H1 (cell line): Measurements from ENCODE around the gene ATXN2L. TPM values are rescaled to one million over a fixed set of nuclear protein-coding genes. Genes with fewer than 3 reads are reported as not detected.

ENCODE experiments used
- CTCF ChIA-PET: fragments of 300-600 bp; sonication (Branson Sonifier 250); formaldehyde crosslinking; loops from one replicate; lab custom pipeline; 2021; ENCODE audit not compliant: partially characterized antibody; lab: Charles Lee
- POLR2A ChIA-PET: fragments of 300-600 bp; sonication (Branson Sonifier 250); formaldehyde crosslinking; loops from one replicate; lab custom pipeline; 2021; ENCODE audit warnings: inconsistent platforms; ENCODE audit not compliant: partially characterized antibody; lab: Charles Lee
- DNase-seq, 2 experiments: peaks; one replicate each; pipeline versions ENCODE4 v3.0.0 to v3.0.0-alpha.2; 2010 to 2022; ENCODE audit warnings: low spot score in 2 of 2, low read depth in 1 of 2, mixed read lengths in 1 of 2
- FAIRE-seq: peaks from 2 replicates; lab custom pipeline; 2011; peaks lifted over from hg19 to GRCh38; lab: Jason Lieb, UNC
- H2AFZ ChIP-seq: 2 replicates; pipeline ENCODE4 v1.8.1; 2012; ENCODE audit warnings: low read length, inconsistent platforms
- H2AK5ac ChIP-seq: 2 replicates; pipeline ENCODE4 v1.6.1; 2013; ENCODE audit warnings: low read depth, low read length
- H2BK120ac ChIP-seq: replicated peaks from 2 replicates; pipeline ENCODE3; 2013; ENCODE audit warnings: low read depth, low read length, inconsistent platforms
- H2BK12ac ChIP-seq: 2 replicates; pipeline ENCODE4 v1.6.1; 2013; ENCODE audit warnings: low read depth, low read length
- H2BK15ac ChIP-seq: 2 replicates; pipeline ENCODE4 v1.6.1; 2013; ENCODE audit warnings: low read length
- H2BK20ac ChIP-seq: 2 replicates; pipeline ENCODE4 v1.6.1; 2013; ENCODE audit warnings: low read length
- H2BK5ac ChIP-seq: 2 replicates; pipeline ENCODE4 v1.6.1; 2013; ENCODE audit warnings: low read depth, low read length
- H3K14ac ChIP-seq: 2 replicates; pipeline ENCODE4 v1.6.1; 2013; ENCODE audit warnings: inconsistent platforms; ENCODE audit not compliant: insufficient read length
- H3K18ac ChIP-seq: 2 replicates; pipeline ENCODE4 v1.6.1; 2013; ENCODE audit warnings: low read length; ENCODE audit errors: extremely low read depth
- H3K23ac ChIP-seq: 2 replicates; pipeline ENCODE4 v1.6.1; 2013; ENCODE audit warnings: inconsistent platforms; ENCODE audit not compliant: insufficient read length
- H3K23me2 ChIP-seq: 2 replicates; pipeline ENCODE4 v1.6.1; 2013; ENCODE audit warnings: low read depth, low read length
- H3K27ac ChIP-seq: 2 replicates; pipeline ENCODE4 v1.6.1; 2011; ENCODE audit warnings: low read depth, low read length, inconsistent platforms
- H3K27me3 ChIP-seq, 4 experiments: replicated peaks in 1 of 4; 1 replicate in 1 of 4; 2 replicates in 3 of 4; pipeline versions ENCODE4 v1.6.1 to v1.8.1; 2011 to 2013; ENCODE audit warnings: low read length in 3 of 4, mild to moderate bottlenecking in 3 of 4, inconsistent platforms in 2 of 4, mixed read lengths in 2 of 4, moderate library complexity in 1 of 4; ENCODE audit not compliant: control insufficient read depth in 3 of 4, insufficient read depth in 3 of 4; ENCODE audit errors: extremely low read depth in 1 of 4
- H3K36me3 ChIP-seq, 4 experiments: 2 replicates each; pipeline versions ENCODE4 v1.6.1 to v1.8.1; 2011 to 2013; ENCODE audit warnings: mild to moderate bottlenecking in 4 of 4, low read length in 3 of 4, moderate library complexity in 2 of 4, control low read depth in 1 of 4, inconsistent platforms in 1 of 4; ENCODE audit not compliant: insufficient read depth in 4 of 4, control insufficient read depth in 2 of 4
- H3K4ac ChIP-seq: replicated peaks from 2 replicates; pipeline ENCODE3; 2013; ENCODE audit warnings: low read length, low read depth, mixed read lengths, inconsistent platforms; ENCODE audit not compliant: insufficient read length
- H3K4me1 ChIP-seq, 4 experiments: replicated peaks in 1 of 4; 1 replicate in 1 of 4; 2 replicates in 3 of 4; pipeline versions ENCODE4 v1.6.1 to v1.8.1; 2011 to 2013; ENCODE audit warnings: low read length in 3 of 4, inconsistent platforms in 2 of 4, mixed read lengths in 1 of 4; ENCODE audit not compliant: insufficient read depth in 4 of 4, control insufficient read depth in 3 of 4
- H3K4me2 ChIP-seq, 2 experiments: 2 replicates each; pipeline versions ENCODE4 v1.6.1 to v1.8.1; 2011 to 2013; ENCODE audit warnings: low read depth in 2 of 2, low read length in 2 of 2, control low read depth in 1 of 2, inconsistent platforms in 1 of 2, mild to moderate bottlenecking in 1 of 2; ENCODE audit not compliant: insufficient read depth in 1 of 2
- H3K4me3 ChIP-seq, 4 experiments: fragments of 200-600, 300-600 bp in 1 of 4; sonication (generic), shearing (Covaris generic), sonication (Bioruptor Twin) in 1 of 4; 2 replicates each; pipeline versions ENCODE4 v1.5.1 to v1.8.1; 2011 to 2016; ENCODE audit warnings: low read length in 4 of 4, low read depth in 3 of 4, control low read depth in 2 of 4, inconsistent platforms in 2 of 4, mild to moderate bottlenecking in 2 of 4, mixed read lengths in 1 of 4, moderate library complexity in 1 of 4; ENCODE audit not compliant: insufficient read depth in 2 of 4; ENCODE audit errors: extremely low read depth in 1 of 4
- H3K56ac ChIP-seq: replicated peaks from 2 replicates; pipeline ENCODE3; 2013; ENCODE audit warnings: low read depth, mild to moderate bottlenecking, mixed read lengths, low read length, inconsistent platforms; ENCODE audit not compliant: insufficient read length
- H3K79me1 ChIP-seq: 2 replicates; pipeline ENCODE4 v1.6.1; 2013; ENCODE audit warnings: low read depth, low read length, control low read depth
- H3K79me2 ChIP-seq, 2 experiments: 2 replicates each; pipeline versions ENCODE4 v1.6.1 to v1.8.1; 2012 to 2013; ENCODE audit warnings: low read length in 2 of 2, mild to moderate bottlenecking in 2 of 2, inconsistent platforms in 1 of 2; ENCODE audit not compliant: insufficient read depth in 2 of 2, control insufficient read depth in 1 of 2
- H3K9ac ChIP-seq, 4 experiments: replicated peaks in 1 of 4; 1 replicate in 1 of 4; 2 replicates in 3 of 4; pipeline versions ENCODE4 v1.6.1 to v1.8.1; 2011 to 2013; ENCODE audit warnings: low read depth in 3 of 4, low read length in 3 of 4, control low read depth in 2 of 4, mild to moderate bottlenecking in 2 of 4, moderate library complexity in 2 of 4, inconsistent platforms in 1 of 4; ENCODE audit errors: extremely low read depth in 1 of 4
- H3K9me3 ChIP-seq, 2 experiments: 2 replicates each; pipeline versions ENCODE4 v1.6.1 to v1.8.1; 2012 to 2013; ENCODE audit warnings: mild to moderate bottlenecking in 2 of 2, moderate library complexity in 2 of 2, control low read depth in 1 of 2, inconsistent platforms in 1 of 2, low read depth in 1 of 2, low read length in 1 of 2, mixed read lengths in 1 of 2; ENCODE audit not compliant: insufficient read depth in 2 of 2
- H4K20me1 ChIP-seq, 2 experiments: replicated peaks in 1 of 2; 2 replicates each; pipeline versions ENCODE3 to v1.8.1; 2011 to 2013; ENCODE audit warnings: inconsistent platforms in 2 of 2, low read length in 2 of 2, mild to moderate bottlenecking in 1 of 2; ENCODE audit not compliant: insufficient read depth in 2 of 2, control insufficient read depth in 1 of 2
- H4K5ac ChIP-seq: 2 replicates; pipeline ENCODE4 v1.6.1; 2013; ENCODE audit warnings: low read length, low read depth, mixed read lengths, inconsistent platforms; ENCODE audit not compliant: insufficient read length
- H4K8ac ChIP-seq: 2 replicates; pipeline ENCODE4 v1.8.0; 2013; ENCODE audit warnings: mild to moderate bottlenecking, moderate library complexity, low read length, inconsistent platforms; ENCODE audit not compliant: insufficient read depth; ENCODE audit errors: extremely low read depth
- H4K91ac ChIP-seq: replicated peaks from 2 replicates; pipeline ENCODE3; 2013; ENCODE audit warnings: low read length, mixed read lengths, inconsistent platforms; ENCODE audit not compliant: insufficient read length
- GTF2F1 ChIP-seq: IDR thresholded peaks from 2 replicates; pipeline ENCODE4 v1.6.1; 2012; ENCODE audit warnings: low read depth, low read length, improper control_type of control experiment, borderline replicate concordance
- HDAC2 ChIP-seq, 2 experiments: fragments of 300-600 bp in 1 of 2; sonication (generic) in 1 of 2; IDR thresholded peaks; 2 replicates each; pipeline ENCODE4 v1.6.1; 2011 to 2012; ENCODE audit warnings: low read depth in 2 of 2, low read length in 2 of 2, mild to moderate bottlenecking in 2 of 2, moderate library complexity in 2 of 2, borderline replicate concordance in 1 of 2, inconsistent platforms in 1 of 2
- HDAC6 ChIP-seq: IDR thresholded peaks from one replicate; pipeline ENCODE4 v1.7.1; 2012; ENCODE audit warnings: low read depth, mild to moderate bottlenecking, inconsistent platforms, low read length, moderate library complexity
- POLR2AphosphoS5 ChIP-seq: IDR thresholded peaks from 2 replicates; pipeline ENCODE4 v1.6.1; 2011; ENCODE audit warnings: low read depth, low read length
- RFX5 ChIP-seq: IDR thresholded peaks from 2 replicates; pipeline ENCODE4 v1.6.1; 2011; ENCODE audit warnings: low read depth, low read length, improper control_type of control experiment, borderline replicate concordance
- YY1 ChIP-seq: IDR thresholded peaks from 2 replicates; pipeline ENCODE4 v1.6.1; 2011; ENCODE audit warnings: low read depth, mild to moderate bottlenecking, low read length
- WGBS, 2 experiments: shearing (Covaris generic) in 1 of 2; methylation state at CpG; one replicate each; pipeline versions ENCODE4 v1.1.6 to v1.1.7; 2013 to 2015; ENCODE audit warnings: low lambda C conversion rate in 2 of 2, mixed read lengths in 2 of 2, inconsistent platforms in 1 of 2, low coverage in 1 of 2, missing lambda C conversion rate in 1 of 2; ENCODE audit not compliant: insufficient replicate concordance in 2 of 2, insufficient coverage in 1 of 2, insufficient read length in 1 of 2; ENCODE audit errors: extremely low coverage in 1 of 2, missing lambda C conversion rate in 1 of 2; 5-methylcytosine and 5-hydroxymethylcytosine counted together
- polyA plus RNA-seq, 7 experiments: library from polyadenylated mRNA; depleted of rRNA in 3 of 7; stranded (reverse) in 5 of 7; unstranded in 2 of 7; fragments of >200 nt in 5 of 7; fragments of 200-250 nt in 2 of 7; gene quantifications; 1 replicate in 5 of 7; 2 replicates in 1 of 7; 4 replicates in 1 of 7; pipeline versions ENCODE4 v1.2.1 to v1.2.3, GENCODE V29; 2011 to 2013; ENCODE audit warnings: missing spikeins in 2 of 7, mixed read lengths in 2 of 7
- total RNA-seq: library from RNA; stranded (reverse); fragmentation: NEBNext Ultra II Directional; extraction: Animal tissue kit (Norgen Biotek cat#: 25700); gene quantifications from 2 replicates; pipeline ENCODE4 v1.2.1, GENCODE V29; 2021
- TF ChIP-seq, protein P1 (sequence below): IDR thresholded peaks from 2 replicates; pipeline ENCODE4 v1.6.1; 2012; ENCODE audit warnings: inconsistent platforms

Gene ATXN2L
- total and polyA plus RNA-seq, 2 of the 8 experiments (the other 6 are each of a cell fraction or from before 2014, with no cell fraction given) = 79.1 to 227 TPM

DNA sequence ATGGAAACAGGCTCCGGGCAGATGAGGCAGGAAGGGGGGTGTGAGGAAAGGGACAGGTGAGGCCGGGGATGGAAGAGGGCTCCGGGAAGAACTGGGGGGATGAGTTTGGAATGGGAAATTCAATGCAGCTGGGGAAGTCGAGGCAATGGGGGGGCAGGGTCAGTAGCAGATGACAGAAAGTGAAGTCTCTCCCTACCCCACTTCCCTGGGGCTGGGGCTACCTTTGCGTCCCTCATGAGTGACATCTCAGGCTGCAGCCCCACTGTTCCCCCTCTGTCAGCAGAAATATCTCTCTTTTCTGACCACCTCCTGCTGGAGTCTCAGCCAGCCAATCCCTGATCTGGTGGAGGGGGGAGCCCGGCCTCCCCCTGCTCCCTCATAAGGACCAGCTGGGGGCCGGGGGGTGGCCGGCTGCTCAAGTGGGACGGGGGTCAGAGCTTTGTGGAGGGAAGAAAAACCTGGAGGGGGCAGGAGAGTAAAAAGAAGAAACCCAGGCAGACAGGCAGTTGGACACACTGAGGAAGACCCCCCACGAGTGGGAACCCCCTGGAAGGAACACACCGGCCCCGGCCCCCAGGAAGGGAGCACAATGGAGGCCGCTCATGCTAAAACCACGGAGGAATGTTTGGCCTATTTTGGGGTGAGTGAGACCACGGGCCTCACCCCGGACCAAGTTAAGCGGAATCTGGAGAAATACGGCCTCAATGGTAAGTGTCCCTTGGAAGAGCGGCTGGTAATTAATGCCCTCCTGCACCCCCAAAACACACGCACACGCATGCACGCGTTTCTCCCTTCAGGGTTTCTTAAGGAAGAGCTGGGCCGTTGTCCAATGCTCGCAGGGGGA is 55.5 kb downstream of the ATXN2L start, which contains the start of gene ATP2A1:
Gene ATP2A1, plus strand, starts transcription at position 406 of the 844 bp plus-strand sequence. Its CDS starts 184 bp downstream, at position 590.
- no peak within 1 kb of the TSS for H2BK15ac ChIP-seq
- 0 out of 2 replicates have a peak within 1 kb of the TSS, but pooled peaks have one; percentile 71 for H3K18ac ChIP-seq
- H3K14ac ChIP-seq = peak within 1 kb of the TSS; percentile 18
- peaks cover 13% of the 10 kb centered on the region for H3K23me2 ChIP-seq
- no peak within 1 kb of the TSS for H2AK5ac ChIP-seq
- peak within 1 kb of the TSS; percentile 69 to 77 (median 72) for H3K9ac ChIP-seq
- peak within 1 kb of the TSS; percentile 25 for H4K5ac ChIP-seq
- peak within 1 kb of the TSS; percentile 78 to 84 for H3K4me2 ChIP-seq
- H4K20me1 ChIP-seq = peaks cover 2 to 5% of the 10 kb centered on the region in 2 experiments
- H3K27ac ChIP-seq = no peak within 1 kb of the TSS
- H3K36me3 ChIP-seq = peaks cover 0 to 2% (median 0%) of the 10 kb centered on the region in 4 experiments; a peak in 2 of 8 replicates
- peak within 1 kb of the TSS; percentile 8 for H3K56ac ChIP-seq
- no peak for DNase-seq
- peaks cover 0 to 8% (median 7%) of the 10 kb centered on the region in 4 experiments; a peak in 2 of 7 replicates for H3K27me3 ChIP-seq
- WGBS, 2 experiments = 83% methylated on average over 21 of the region's 25 CpGs; no CpG with 5 or more reads in 1 of the 2 experiments
- H3K79me2 ChIP-seq = no peaks in the 10 kb centered on the region
- H3K4me1 ChIP-seq = peaks cover 0 to 37% (median 26%) of the 10 kb centered on the region in 4 experiments; a peak in 6 of 7 replicates
- H2AFZ ChIP-seq = no peak within 1 kb of the TSS
- H3K4ac ChIP-seq = no peak within 1 kb of the TSS
- no peak within 1 kb of the TSS for H2BK12ac ChIP-seq
- H4K8ac ChIP-seq = peak within 1 kb of the TSS; percentile 35; the same call in 1 of the 2 replicates
- H3K23ac ChIP-seq = no peak within 1 kb of the TSS
- CTCF ChIA-PET = interaction anchor here (0.9 to 2.7 kb wide), 4 partner anchors 9 to 66 kb away, joined by 3 to 18 read pairs (median 4); no protein-coding TSS in a partner anchor
- H2BK20ac ChIP-seq = no peak within 1 kb of the TSS
- TF ChIP-seq YY1 (no peak), POLR2AphosphoS5 (no peak; the same call in 1 of the 2 replicates), RFX5 (no peak), HDAC2 (IDR thresholded peaks at IDR 0.05; ENCODE audit: borderline replicate concordance in 1 of 2, low read depth in 2 of 2, low read length in 2 of 2) (no peak), GTF2F1 (no peak), HDAC6 (no peak)
- TF ChIP-seq, protein P1, sequence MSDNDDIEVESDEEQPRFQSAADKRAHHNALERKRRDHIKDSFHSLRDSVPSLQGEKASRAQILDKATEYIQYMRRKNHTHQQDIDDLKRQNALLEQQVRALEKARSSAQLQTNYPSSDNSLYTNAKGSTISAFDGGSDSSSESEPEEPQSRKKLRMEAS = no peak
- peak within 1 kb of the TSS; percentile 61 to 78 (median 68) for H3K4me3 ChIP-seq
- no peak for FAIRE-seq
- no peaks in the 10 kb centered on the region for H3K9me3 ChIP-seq
- peak within 1 kb of the TSS; percentile 59 for H4K91ac ChIP-seq
- H2BK120ac ChIP-seq = no peak within 1 kb of the TSS
- POLR2A ChIA-PET = interaction anchor here (0.7 to 13.3 kb wide), 12 partner anchors 8 to 95 kb away, joined by 3 to 164 read pairs (median 6); partner anchors contain the start of genes ATXN2L, RABEP2, SH2B1 and TUFM
- no peak within 1 kb of the TSS for H2BK5ac ChIP-seq
- H3K79me1 ChIP-seq = no peaks in the 10 kb centered on the region; the same call in none of the 2 replicates
